ENCODE data around the gene GOLGA6L10.
"Not testable (repeated sequence)": the region's sequence is repeated elsewhere in the genome, so short reads cannot be mapped to it uniquely, and the experiment has no call there.

GOLGA6L10 gene

GRCh38 chr15:82367790-82368189 is 18.5 kb upstream of the GOLGA6L10 start:
- H3K27ac ChIP-seq (ENCODE audit: low read depth, low read length); H3K36me3 ChIP-seq (ENCODE audit: insufficient read depth, low read length); H3K27me3 ChIP-seq (ENCODE audit: control insufficient read depth in 1 of 2, insufficient read depth in 2 of 2, low read length in 2 of 2); H3K4me3 ChIP-seq (ENCODE audit: low read depth in 1 of 2, low read length in 2 of 2); H3K9me3 ChIP-seq (ENCODE audit: low read length); H3K4me1 ChIP-seq (ENCODE audit: insufficient read depth, low read length); H3K9ac ChIP-seq (ENCODE audit: low read length): not testable (repeated sequence)

GRCh38 chr15:82365692-82366323 is 16.5 kb upstream of the GOLGA6L10 start:
- H3K9me3 ChIP-seq (ENCODE audit: low read length); H3K9ac ChIP-seq (ENCODE audit: low read length); H3K4me3 ChIP-seq (ENCODE audit: low read depth in 1 of 2, low read length in 2 of 2); H3K27ac ChIP-seq (ENCODE audit: low read depth, low read length); H3K36me3 ChIP-seq (ENCODE audit: insufficient read depth, low read length); H3K27me3 ChIP-seq (ENCODE audit: control insufficient read depth in 1 of 2, insufficient read depth in 2 of 2, low read length in 2 of 2); H3K4me1 ChIP-seq (ENCODE audit: insufficient read depth, low read length): not testable (repeated sequence)

GRCh38 chr15:82364548-82364947 is 15.3 kb upstream of the GOLGA6L10 start:
- H3K27me3 ChIP-seq (ENCODE audit: control insufficient read depth in 1 of 2, insufficient read depth in 2 of 2, low read length in 2 of 2); H3K4me3 ChIP-seq (ENCODE audit: low read depth in 1 of 2, low read length in 2 of 2); H3K9ac ChIP-seq (ENCODE audit: low read length); H3K9me3 ChIP-seq (ENCODE audit: low read length); H3K36me3 ChIP-seq (ENCODE audit: insufficient read depth, low read length); H3K4me1 ChIP-seq (ENCODE audit: insufficient read depth, low read length); H3K27ac ChIP-seq (ENCODE audit: low read depth, low read length): not testable (repeated sequence)

GRCh38 chr15:82362790-82363189 is 13.5 kb upstream of the GOLGA6L10 start:
- H3K9ac ChIP-seq (ENCODE audit: low read length); H3K4me3 ChIP-seq (ENCODE audit: low read depth in 1 of 2, low read length in 2 of 2); H3K36me3 ChIP-seq (ENCODE audit: insufficient read depth, low read length); H3K4me1 ChIP-seq (ENCODE audit: insufficient read depth, low read length); H3K27ac ChIP-seq (ENCODE audit: low read depth, low read length); H3K27me3 ChIP-seq (ENCODE audit: control insufficient read depth in 1 of 2, insufficient read depth in 2 of 2, low read length in 2 of 2); H3K9me3 ChIP-seq (ENCODE audit: low read length): not testable (repeated sequence)

DNA sequence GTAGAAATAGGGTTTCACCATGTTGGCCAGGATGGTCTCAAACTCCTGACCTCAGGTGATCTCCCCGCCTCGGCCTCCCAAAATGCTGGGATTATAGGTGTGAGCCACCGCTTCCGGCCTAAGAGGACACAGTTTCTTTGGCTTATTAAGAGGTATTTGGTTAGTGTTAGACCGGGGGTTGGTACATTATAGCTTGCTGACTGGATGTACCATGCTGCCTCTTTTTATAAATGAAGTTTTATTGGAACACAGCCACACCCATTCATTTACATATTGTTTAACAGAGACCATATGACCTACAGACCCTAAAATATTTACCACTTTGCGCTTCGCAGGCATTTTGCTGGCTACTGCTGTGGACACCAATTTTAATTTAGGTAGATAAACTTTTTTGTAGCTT is 11.3 kb upstream of the GOLGA6L10 start:
- H3K4me1 ChIP-seq (ENCODE audit: insufficient read depth, low read length); H3K9ac ChIP-seq (ENCODE audit: low read length); H3K4me3 ChIP-seq (ENCODE audit: low read depth in 1 of 2, low read length in 2 of 2); H3K9me3 ChIP-seq (ENCODE audit: low read length); H3K27me3 ChIP-seq (ENCODE audit: control insufficient read depth in 1 of 2, insufficient read depth in 2 of 2, low read length in 2 of 2); H3K27ac ChIP-seq (ENCODE audit: low read depth, low read length); H3K36me3 ChIP-seq (ENCODE audit: insufficient read depth, low read length): not testable (repeated sequence)

- not testable (repeated sequence) for H3K4me1 ChIP-seq (ENCODE audit: insufficient read depth, low read length); H3K4me3 ChIP-seq (ENCODE audit: low read depth in 1 of 2, low read length in 2 of 2); H3K27ac ChIP-seq (ENCODE audit: low read depth, low read length); H3K27me3 ChIP-seq (ENCODE audit: control insufficient read depth in 1 of 2, insufficient read depth in 2 of 2, low read length in 2 of 2); H3K36me3 ChIP-seq (ENCODE audit: insufficient read depth, low read length); H3K9me3 ChIP-seq (ENCODE audit: low read length); H3K9ac ChIP-seq (ENCODE audit: low read length)
Observed at GRCh38 chr15:82355055-82355454, 5.8 kb upstream of the GOLGA6L10 start.

DNA sequence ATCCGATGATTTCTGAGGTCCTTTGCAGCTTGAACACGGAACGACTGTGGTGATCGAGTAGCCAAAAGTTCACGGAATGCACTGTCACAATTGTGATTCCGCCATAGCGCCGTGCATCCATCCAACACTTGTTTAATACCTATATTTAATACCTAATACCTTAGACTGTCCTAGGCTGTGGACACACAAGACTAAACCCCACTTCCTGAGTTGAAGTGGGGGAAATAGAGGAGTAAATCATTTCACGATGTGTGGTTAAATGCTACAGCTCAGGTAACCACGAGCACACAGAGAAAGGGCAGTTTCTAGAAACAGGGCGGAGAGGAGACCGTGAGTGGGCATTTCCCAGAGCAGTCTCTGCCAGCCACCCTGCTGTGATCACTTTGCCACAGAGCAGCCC is 5.3 kb upstream of the GOLGA6L10 start:
- not testable (repeated sequence) for H3K36me3 ChIP-seq (ENCODE audit: insufficient read depth, low read length); H3K27ac ChIP-seq (ENCODE audit: low read depth, low read length); H3K9ac ChIP-seq (ENCODE audit: low read length); H3K9me3 ChIP-seq (ENCODE audit: low read length); H3K4me3 ChIP-seq (ENCODE audit: low read depth in 1 of 2, low read length in 2 of 2); H3K27me3 ChIP-seq (ENCODE audit: control insufficient read depth in 1 of 2, insufficient read depth in 2 of 2, low read length in 2 of 2); H3K4me1 ChIP-seq (ENCODE audit: insufficient read depth, low read length)

- H3K4me3 ChIP-seq (ENCODE audit: low read depth in 1 of 2, low read length in 2 of 2); H3K36me3 ChIP-seq (ENCODE audit: insufficient read depth, low read length); H3K4me1 ChIP-seq (ENCODE audit: insufficient read depth, low read length); H3K9me3 ChIP-seq (ENCODE audit: low read length); H3K27me3 ChIP-seq (ENCODE audit: control insufficient read depth in 1 of 2, insufficient read depth in 2 of 2, low read length in 2 of 2); H3K27ac ChIP-seq (ENCODE audit: low read depth, low read length); H3K9ac ChIP-seq (ENCODE audit: low read length): not testable (repeated sequence)
Observed at GRCh38 chr15:82347645-82348044, 1.6 kb downstream of the GOLGA6L10 start.

DNA sequence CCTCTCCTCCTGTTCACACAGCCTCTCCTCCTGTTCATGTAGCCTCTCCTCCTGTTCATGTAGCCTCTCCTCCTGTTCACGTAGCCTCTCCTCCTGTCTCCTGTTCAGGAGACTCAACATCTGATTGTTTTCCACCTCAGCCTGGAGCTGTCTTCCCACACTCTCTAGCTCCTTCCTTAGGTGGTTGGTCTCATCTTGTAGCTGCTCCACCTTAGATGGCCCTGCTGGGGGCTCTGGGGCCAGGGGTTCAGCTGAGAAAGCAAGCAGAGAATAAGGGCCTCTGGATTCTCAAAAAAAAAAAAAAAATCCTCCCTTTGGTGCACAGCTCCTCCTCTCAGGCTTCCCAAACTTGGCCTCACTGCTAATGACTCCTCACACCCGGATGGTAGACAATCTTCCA is 4.1 kb downstream of the GOLGA6L10 start:
- H3K4me3 ChIP-seq (ENCODE audit: low read depth in 1 of 2, low read length in 2 of 2); H3K9me3 ChIP-seq (ENCODE audit: low read length); H3K4me1 ChIP-seq (ENCODE audit: insufficient read depth, low read length); H3K9ac ChIP-seq (ENCODE audit: low read length); H3K27me3 ChIP-seq (ENCODE audit: control insufficient read depth in 1 of 2, insufficient read depth in 2 of 2, low read length in 2 of 2); H3K27ac ChIP-seq (ENCODE audit: low read depth, low read length); H3K36me3 ChIP-seq (ENCODE audit: insufficient read depth, low read length): not testable (repeated sequence)

DNA sequence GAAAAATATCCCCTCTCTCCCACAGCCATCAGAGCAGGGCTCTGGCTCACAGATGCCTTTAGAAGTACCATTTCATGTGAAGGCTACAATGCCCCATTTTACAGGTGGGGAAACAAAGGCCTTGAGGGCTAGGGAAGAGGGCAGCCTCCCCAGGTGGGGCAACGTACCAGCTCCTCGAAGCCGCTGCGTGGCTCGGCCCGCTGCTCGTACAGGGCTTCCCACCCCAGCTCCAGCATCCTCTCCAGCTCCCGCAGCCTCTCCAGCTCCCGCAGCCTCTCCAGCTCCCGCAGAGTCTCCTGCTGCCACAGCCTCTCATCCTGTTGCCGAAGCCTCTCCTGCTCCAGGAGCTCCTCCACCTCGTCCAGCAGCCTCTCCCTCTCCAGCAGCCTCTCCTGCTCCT is 4.9 kb downstream of the GOLGA6L10 start:
- not testable (repeated sequence) for H3K27me3 ChIP-seq (ENCODE audit: control insufficient read depth in 1 of 2, insufficient read depth in 2 of 2, low read length in 2 of 2); H3K36me3 ChIP-seq (ENCODE audit: insufficient read depth, low read length); H3K9ac ChIP-seq (ENCODE audit: low read length); H3K4me1 ChIP-seq (ENCODE audit: insufficient read depth, low read length); H3K4me3 ChIP-seq (ENCODE audit: low read depth in 1 of 2, low read length in 2 of 2); H3K27ac ChIP-seq (ENCODE audit: low read depth, low read length); H3K9me3 ChIP-seq (ENCODE audit: low read length)

- not testable (repeated sequence) for H3K9me3 ChIP-seq (ENCODE audit: low read length); H3K27ac ChIP-seq (ENCODE audit: low read depth, low read length); H3K27me3 ChIP-seq (ENCODE audit: control insufficient read depth in 1 of 2, insufficient read depth in 2 of 2, low read length in 2 of 2); H3K9ac ChIP-seq (ENCODE audit: low read length); H3K4me3 ChIP-seq (ENCODE audit: low read depth in 1 of 2, low read length in 2 of 2); H3K4me1 ChIP-seq (ENCODE audit: insufficient read depth, low read length); H3K36me3 ChIP-seq (ENCODE audit: insufficient read depth, low read length)
Observed at GRCh38 chr15:82343851-82344250, 5.4 kb downstream of the GOLGA6L10 start.

GRCh38 chr15:82342632-82343374 is 6.5 kb downstream of the GOLGA6L10 start:
- H3K27ac ChIP-seq (ENCODE audit: low read depth, low read length); H3K27me3 ChIP-seq (ENCODE audit: control insufficient read depth in 1 of 2, insufficient read depth in 2 of 2, low read length in 2 of 2); H3K9me3 ChIP-seq (ENCODE audit: low read length); H3K4me1 ChIP-seq (ENCODE audit: insufficient read depth, low read length); H3K36me3 ChIP-seq (ENCODE audit: insufficient read depth, low read length); H3K9ac ChIP-seq (ENCODE audit: low read length); H3K4me3 ChIP-seq (ENCODE audit: low read depth in 1 of 2, low read length in 2 of 2): not testable (repeated sequence)
